GM12878 (cell line): ENCODE results near the gene BRAF.

ENCODE experiments used
- CHD2 ChIP-seq: IDR thresholded peaks from 2 replicates; pipeline ENCODE4 v1.6.1; 2011; ENCODE audit warnings: low read depth, low read length, improper control_type of control experiment, borderline replicate concordance
- CTCF ChIP-seq, 3 experiments: IDR thresholded peaks in 2 of 3; conservative IDR thresholded peaks in 1 of 3; 2 replicates each; pipeline ENCODE4 v1.5.1; 2011; ENCODE audit warnings: low read depth in 3 of 3, low read length in 3 of 3, mild to moderate bottlenecking in 3 of 3, control low read depth in 2 of 3, moderate library complexity in 2 of 3, inconsistent platforms in 1 of 3, mixed read lengths in 1 of 3; ENCODE audit not compliant: control insufficient read depth in 2 of 3, insufficient read depth in 1 of 3; ENCODE audit errors: extremely low read depth in 1 of 3
- E2F4 ChIP-seq: IDR thresholded peaks from 2 replicates; pipeline ENCODE4 v1.6.1; 2012; ENCODE audit warnings: low read depth, low read length, improper control_type of control experiment
- FOXM1 ChIP-seq: IDR thresholded peaks from 2 replicates; pipeline ENCODE4 v1.6.1; 2012; ENCODE audit warnings: low read depth, mild to moderate bottlenecking, inconsistent platforms, low read length, moderate library complexity
- SUPT20H ChIP-seq: IDR thresholded peaks from 2 replicates; pipeline ENCODE4 v1.6.1; 2011; ENCODE audit warnings: low read depth, mild to moderate bottlenecking, low read length, moderate library complexity, borderline replicate concordance; ENCODE audit not compliant: control insufficient read depth

- TF ChIP-seq FOXM1 (no peak), E2F4 (no peak), CHD2 (no peak), SUPT20H (no peak), CTCF (IDR thresholded peaks at IDR 0.05 in 2 of 3, conservative IDR thresholded peaks at IDR 0.05 in 1 of 3; ENCODE audit: control insufficient read depth in 2 of 3, extremely low read depth in 1 of 3, insufficient read depth in 1 of 3, low read depth in 3 of 3, low read length in 3 of 3) (no peak)
Observed at GRCh38 chr7:140686921-140687320, 237.8 kb downstream of the BRAF start.
